ENCODE data around the gene BRME1. TPM values are rescaled to one million over a fixed set of nuclear protein-coding genes. Genes with fewer than 3 reads are reported as not detected.
"Not testable (repeated sequence)": the region's sequence is repeated elsewhere in the genome, so short reads cannot be mapped to it uniquely, and the experiment has no call there.

Gene BRME1
- total RNA-seq, 1 experiment from 2014 or later = 2.3 TPM

DNA sequence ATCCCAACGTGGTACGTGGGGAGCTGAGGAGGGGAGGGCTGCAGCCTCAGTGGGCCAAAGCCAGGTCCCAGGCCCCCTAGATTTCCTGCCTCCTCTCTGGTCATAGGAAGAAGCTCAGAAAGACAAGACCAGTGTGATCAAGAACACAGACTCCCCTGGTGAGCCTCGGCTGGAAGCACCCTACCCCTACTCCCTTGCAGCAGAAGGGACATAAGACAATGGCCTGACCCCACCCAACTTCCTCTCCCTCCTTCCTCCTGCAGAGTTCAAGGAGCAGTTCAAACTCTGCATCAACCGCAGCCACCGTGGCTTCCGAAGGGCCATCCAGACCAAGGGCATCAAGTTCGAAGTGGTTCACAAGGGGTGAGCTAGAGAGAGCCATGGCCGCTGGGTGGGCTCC lies 20.8 kb upstream of the BRME1 start:
- DNase-seq (ENCODE audit: low spot score) = no peak

GRCh38 chr19:13926010-13926409 lies 20.1 kb upstream of the BRME1 start:
- DNase-seq (ENCODE audit: low spot score) = no peak

DNA sequence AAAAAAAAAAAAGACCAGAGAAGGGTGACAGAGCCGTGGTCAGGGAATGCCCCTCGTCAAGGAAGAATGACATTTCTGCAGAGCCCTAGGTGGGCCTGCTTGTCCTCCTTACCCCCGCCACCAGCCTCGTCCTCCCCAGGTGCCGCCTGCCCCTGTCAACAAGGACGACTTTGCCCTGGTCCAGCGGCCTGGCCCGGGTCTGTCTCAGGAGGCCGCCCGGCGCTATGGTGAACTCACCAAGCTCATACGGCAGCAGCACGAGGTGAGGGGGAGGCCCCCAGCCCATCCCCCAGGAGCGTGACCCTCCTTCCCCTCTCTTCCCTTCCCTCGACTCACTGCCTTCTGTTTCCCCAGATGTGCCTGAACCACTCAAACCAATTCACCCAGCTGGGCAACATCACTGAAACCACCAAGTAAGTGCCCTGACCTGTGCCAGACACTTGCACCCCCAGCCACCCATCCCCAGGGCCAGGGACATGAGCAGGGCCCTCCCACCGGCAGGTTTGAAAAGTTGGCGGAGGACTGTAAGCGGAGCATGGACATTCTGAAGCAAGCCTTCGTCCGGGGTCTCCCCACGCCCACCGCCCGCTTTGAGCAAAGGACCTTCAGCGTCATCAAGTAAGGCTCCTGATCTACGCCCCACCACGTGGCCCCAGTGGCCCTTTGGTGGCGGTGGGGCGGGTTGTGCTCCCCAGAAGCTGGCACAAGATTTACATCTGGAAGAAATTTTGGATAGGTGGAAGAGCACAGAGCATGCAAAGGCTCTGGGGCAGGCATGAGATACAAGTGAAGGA lies 17.5 kb upstream of the BRME1 start:
- DNase-seq (ENCODE audit: low spot score) = no peak

DNA sequence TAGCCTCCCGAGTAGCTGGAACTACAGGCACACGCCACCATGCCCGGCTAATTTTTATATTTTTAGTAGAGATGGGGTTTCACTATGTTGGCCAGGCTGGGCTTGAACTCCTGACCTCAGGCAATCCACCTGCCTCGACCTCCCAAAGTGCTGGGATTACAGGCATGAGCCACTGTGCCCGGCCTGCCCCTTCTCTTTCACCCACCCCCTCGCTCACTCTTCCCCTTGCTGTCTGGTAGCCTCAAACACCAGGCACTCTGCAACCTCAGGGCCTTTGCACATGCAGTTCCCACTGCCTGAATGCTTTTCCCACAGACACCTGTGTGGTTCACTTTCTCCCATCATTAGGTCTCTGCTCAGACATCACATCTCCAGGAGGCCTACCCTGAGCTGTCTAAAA lies 16.2 kb upstream of the BRME1 start:
- DNase-seq (ENCODE audit: low spot score) = not testable (repeated sequence)

DNA sequence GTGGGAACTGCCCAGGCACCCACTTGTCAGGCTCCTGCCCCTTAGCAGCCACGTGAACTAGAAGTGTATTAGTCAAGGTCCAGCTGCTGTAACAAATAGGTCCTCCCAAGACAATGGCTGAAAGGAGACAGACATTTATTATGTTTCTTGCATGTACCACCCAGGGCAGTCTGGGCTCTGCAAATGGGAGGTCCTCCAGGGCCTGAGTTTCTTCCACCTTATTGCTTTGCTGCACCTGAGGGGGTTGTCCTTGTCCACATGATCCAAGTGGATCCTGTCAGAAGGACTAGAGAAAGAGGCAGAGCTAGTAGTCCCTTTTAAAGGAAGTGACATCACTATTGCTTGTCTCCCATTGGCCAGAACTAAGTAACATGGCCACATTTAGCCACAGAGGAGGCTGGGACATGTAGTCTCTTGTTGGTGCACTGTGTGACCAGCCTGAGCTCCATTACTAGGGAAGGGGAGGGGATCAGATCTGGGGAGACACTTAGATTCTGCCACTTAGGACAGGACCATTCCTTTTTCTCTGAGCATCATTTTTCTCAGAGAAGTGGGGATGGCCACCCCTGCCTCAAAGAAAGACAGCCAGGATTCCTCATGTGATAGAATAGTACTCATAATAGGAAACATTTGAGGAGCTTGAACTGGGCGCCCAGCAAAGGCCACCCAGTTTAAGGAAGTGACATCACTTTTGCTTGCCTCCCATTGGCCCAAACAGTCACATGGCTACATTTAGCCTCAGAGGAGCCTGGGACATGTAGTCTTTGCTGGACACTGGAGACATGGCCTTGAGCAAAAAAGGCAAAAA lies 15.2 kb upstream of the BRME1 start:
- peak; percentile 53 for DNase-seq (ENCODE audit: low spot score)

GRCh38 chr19:13920524-13920923 lies 14.6 kb upstream of the BRME1 start:
- DNase-seq (ENCODE audit: low spot score) = no peak

DNA sequence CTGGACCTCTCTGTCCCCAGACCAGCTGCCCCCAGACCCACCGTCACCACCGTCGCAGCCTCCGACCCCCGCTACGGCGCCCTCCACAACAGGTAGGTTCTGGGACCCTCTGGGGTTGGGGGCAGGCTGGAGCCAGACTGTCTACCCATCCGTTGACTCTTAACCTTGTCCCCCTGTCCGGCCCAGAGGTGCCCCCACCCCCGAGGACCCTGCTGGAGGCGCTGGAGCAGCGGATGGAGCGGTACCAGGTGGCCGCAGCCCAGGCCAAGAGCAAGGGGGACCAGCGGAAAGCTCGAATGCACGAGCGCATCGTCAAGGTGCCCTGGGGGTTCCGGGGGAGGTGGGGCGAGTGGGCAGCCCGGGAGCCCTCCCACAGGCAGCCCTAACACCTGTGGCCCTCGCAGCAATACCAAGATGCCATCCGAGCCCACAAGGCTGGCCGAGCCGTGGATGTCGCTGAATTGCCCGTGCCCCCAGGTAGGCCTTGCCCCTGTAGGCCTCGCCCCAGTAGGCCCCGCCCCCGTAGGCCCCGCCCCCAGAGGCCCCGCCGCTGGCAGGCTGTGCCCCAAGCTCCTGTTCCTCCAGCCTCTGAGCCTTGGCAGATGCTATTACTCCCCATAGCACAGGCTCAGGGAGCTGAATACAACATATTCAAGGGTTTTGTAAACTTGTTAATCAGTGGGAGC lies 13.0 kb upstream of the BRME1 start:
- no peak for DNase-seq (ENCODE audit: low spot score)

DNA sequence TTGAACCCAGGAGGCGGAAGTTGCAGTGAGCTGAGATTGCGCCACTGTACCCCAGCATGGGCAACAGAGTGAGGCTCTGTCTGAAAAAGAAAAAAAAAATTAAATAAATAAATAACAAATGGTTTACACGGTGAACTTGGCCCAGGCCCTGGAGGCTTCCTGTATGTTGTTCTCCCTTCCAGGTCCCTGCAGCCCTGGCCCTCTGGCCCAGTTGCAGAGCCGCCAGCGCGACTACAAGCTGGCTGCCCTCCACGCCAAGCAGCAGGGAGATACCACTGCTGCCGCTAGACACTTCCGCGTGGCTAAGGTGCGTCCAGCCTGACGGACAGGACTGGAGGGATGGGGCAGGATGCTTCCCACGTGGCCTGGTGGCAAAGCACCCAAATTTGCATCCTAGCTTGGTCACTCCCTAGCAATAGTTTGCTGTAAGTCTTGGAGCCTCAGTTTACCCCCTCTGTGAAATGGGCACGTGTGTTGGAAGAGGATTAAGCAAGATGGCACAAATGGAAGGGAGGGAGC lies 12.0 kb upstream of the BRME1 start:
- DNase-seq (ENCODE audit: low spot score) = no peak

GRCh38 chr19:13914777-13915176 lies 8.9 kb upstream of the BRME1 start:
- DNase-seq (ENCODE audit: low spot score) = no peak

DNA sequence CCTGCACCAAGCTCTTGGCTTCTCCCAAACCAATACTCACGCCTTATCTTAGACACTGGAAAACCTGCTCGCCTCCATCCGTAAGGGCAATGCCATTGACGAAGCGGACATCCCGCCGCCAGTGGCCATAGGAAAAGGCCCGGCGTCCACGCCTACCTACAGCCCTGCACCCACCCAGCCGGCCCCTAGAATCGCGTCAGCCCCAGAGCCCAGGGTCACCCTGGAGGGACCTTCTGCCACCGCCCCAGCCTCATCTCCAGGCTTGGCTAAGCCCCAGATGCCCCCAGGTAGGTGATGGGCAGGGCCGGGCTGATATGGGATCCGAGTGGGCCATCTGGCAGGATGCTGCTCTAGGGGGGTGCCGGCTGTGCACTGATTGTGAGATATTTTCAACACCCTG lies 7.4 kb upstream of the BRME1 start:
- no peak for DNase-seq (ENCODE audit: low spot score)

- no peak for DNase-seq (ENCODE audit: low spot score)
Measured at GRCh38 chr19:13909430-13909829, 3.5 kb upstream of the BRME1 start.

DNA sequence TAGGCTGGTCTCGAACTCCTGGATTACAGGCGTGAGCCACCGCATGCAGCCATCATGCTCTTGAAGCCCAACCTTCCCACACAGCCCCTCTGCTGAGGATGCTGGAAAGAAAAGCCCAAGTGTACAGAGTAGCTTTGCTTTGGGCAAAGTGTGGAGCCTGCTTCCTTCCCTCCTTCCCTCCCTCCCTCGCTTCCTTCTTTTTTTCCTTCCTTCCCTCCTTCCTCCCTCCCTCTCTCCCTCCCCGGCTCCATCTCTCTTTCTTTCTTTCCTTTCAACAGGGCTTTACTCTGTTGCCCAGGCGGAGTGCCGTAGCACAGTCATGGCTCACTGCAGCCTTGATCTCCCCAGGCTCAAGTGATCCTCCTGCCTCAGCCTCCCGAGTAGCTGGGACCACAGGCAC lies 2.8 kb upstream of the BRME1 start:
- DNase-seq (ENCODE audit: low spot score) = no peak

DNA sequence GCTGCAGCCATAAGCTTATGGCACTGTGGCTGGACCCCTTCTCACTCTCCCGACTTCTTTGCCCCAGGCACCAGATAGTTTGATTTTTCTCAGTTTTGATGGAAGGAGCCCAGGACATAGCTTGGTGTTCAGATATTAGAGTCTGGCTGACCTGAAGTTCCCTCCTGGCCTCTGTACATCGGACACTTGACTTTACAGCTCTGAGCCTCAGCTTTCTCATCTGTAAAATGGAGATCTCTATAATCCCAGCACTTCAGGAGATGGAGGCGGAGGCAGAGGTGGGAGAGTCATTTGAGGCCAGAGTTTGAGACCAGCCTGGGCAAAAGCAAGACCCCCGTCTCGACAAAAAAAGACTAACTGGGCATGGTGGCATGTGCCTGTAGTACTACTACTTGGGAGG lies 993 bp upstream of the BRME1 start:
- no peak for DNase-seq (ENCODE audit: low spot score)

DNA sequence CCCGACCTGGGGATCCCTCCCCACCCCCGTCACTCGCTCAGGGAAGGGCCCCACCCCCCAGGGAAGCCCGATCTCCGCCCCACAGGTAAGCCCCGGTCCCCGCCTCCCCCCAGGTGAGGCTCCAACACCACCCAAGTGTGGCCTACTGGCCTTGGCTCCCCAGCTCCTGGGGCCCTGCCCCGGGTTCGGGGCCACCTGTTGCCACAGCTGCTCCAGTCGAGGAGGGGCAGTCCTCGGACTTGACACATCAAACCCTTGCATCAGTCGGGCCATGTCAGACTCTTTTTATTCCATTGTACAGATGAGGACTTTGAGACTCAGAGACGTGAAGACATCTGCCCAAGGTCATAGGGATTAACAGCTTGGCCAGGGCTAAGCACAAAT lies 596 bp upstream of the BRME1 start:
- DNase-seq (ENCODE audit: low spot score) = no peak

DNA sequence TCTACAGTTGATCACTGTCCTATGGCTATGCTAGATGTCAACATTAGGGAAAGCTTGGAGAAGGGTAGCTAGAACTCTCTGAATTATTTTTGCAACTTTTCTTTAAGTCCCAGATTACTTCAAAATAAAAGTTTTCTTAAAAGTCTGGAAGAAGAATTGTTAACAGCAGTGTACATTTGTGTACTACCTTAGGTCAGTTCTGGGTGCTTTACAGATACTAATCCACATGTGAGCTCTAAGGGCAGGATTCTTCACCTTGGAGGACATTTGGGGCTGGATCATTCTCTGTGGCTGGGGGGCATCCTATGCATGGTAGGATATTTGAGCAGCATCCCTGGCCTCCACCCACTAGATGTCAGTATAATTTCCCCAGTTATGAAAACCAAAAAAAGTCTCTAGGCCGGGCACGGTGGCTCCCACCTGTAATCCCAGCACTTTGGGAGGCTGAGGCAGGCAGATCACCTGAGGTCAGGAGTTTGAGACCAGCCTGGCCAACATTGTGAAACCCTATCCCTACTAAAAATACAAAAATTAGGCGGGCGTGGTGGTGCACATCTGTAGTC lies 2.8 kb downstream of the BRME1 start:
- DNase-seq (ENCODE audit: low spot score) = no peak

GRCh38 chr19:13899912-13900584 lies 5.9 kb downstream of the BRME1 start:
- DNase-seq (ENCODE audit: low spot score) = no peak

GRCh38 chr19:13899393-13899792 lies 6.5 kb downstream of the BRME1 start:
- no peak for DNase-seq (ENCODE audit: low spot score)

GRCh38 chr19:13896227-13896626 lies 9.7 kb downstream of the BRME1 start:
- no peak for DNase-seq (ENCODE audit: low spot score)

- DNase-seq (ENCODE audit: low spot score) = no peak
Measured at GRCh38 chr19:13894552-13894951, 11.4 kb downstream of the BRME1 start.

DNA sequence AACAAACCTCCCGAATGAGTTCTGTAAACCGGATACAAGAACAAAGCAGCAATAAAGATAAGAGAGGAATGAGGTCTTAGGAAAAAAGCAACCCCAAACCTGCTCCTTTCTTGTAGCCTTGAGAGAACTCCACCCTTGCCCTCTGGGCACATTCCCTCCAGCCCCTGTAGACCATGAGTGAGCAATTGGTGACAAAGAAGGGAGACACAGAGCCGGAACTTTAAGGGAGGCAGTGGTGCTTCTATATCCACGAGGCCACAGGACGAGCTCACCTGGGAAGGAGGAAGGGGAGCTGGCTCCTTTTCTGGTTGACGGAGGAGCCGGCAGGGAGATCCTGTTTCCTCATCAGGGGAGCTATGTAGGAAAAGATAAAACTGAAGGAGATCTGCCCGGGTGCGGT lies 13.0 kb downstream of the BRME1 start:
- no peak for DNase-seq (ENCODE audit: low spot score)

- no peak for DNase-seq (ENCODE audit: low spot score)
Measured at GRCh38 chr19:13890136-13890535, 15.8 kb downstream of the BRME1 start.

DNA sequence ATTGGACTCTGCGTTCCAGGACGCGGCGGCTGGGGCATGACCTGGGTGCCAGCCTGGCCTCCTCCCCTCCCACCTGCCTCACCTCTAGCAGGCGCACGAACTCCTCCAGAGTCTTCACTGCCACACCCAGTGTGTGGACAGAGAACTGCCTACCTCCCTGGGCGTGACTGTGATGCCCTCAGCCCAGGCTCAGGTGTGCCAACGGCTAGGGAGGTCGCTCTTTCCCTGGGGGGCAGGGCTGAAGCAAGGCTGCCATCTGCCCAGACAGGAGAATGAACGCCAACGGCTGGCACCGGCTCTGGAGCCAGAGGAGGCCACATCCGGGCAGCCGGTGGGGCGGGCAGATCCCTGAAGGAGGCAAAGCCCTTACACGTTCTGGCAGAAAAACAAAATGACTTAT lies 17.6 kb downstream of the BRME1 start:
- DNase-seq (ENCODE audit: low spot score) = no peak

Data from H4 (cell line).